HG03575 (cell line): ENCODE data around the gene DIP2C.
"Not testable (repeated sequence)": the region's sequence is repeated elsewhere in the genome, so short reads cannot be mapped to it uniquely, and the experiment has no call there.

Experiments
- ATAC-seq: cut with Tn5 transposase; IDR thresholded peaks from one replicate; pipeline ENCODE4 v1.9.1; 2021; ENCODE audit not compliant: unreplicated experiment, insufficient number of reproducible peaks, low FRiP score; ENCODE audit errors: extremely low read depth

DIP2C gene

DNA sequence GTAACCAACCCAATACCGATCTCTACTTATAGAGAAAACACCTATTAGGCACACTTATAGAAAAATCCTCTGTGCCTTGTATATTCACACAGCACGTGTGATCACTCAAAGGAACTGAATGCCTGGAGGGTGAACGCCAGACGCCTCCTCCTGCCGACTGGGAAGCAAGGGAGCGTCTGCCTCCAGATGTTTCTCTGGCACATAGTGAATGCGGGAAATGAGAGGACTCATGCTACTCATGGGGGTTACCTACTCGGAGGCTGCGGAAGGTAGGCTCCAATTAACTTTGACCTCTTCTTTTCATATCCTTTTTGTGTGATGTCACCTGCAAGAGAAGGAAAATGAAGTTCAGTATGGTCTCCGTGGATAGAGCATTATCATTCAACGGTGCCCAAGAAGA is 203.3 kb downstream of the DIP2C start:
- no peak for ATAC-seq

DNA sequence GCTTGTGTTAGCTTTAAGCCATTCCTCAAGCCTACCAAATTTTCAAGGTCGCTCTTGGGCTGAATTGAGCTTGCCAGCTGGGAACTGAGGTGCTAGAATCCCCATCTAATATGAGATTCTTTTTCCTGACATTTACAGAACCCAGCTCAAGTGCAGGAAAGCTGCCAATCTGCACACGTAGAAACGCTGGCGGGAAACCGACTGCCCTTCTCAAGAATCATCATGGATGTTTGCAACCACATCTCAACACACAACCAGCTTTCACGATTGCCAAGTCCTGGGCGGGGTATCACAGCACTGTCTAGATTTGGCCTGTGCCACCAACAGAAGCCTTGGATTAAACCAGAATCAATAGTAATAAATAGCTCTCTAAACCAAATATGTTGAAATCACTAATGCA is 203.7 kb downstream of the DIP2C start:
- ATAC-seq = no peak

DNA sequence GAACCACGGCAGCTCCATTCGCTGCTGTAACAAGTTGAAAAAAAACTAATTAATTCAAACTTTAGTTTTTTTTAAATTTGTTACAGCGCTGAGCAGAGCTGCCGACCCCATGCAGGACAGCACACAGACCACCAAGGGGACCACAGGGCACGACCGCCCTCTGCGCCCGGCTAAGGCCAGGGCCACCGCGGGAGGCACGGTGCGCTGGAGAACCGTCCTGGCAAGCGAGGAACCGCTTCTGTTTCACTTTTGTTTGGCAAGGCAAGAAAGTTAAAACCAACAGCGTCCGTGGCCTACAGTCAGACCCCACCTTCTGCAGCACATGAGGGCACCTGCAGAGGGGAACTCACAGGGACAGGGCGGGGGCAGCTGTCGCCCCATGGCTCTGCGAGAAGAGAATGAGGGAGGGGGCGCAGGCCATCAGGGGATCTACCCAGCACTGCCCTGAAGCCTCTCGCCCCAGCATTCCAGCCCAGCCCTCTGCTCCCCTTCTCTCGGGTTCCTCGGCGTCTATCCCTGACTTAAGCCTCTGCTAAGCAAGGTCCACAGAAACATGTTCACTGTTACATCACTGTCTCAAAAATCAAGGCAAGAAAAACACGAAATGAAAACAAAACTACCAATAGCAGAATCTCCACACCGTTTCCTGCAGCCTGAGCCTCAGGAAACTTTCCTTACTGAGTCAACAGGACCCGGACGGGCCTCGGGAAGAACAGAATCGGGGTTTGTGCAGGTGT is 204.4 kb downstream of the DIP2C start:
- ATAC-seq = no peak

DNA sequence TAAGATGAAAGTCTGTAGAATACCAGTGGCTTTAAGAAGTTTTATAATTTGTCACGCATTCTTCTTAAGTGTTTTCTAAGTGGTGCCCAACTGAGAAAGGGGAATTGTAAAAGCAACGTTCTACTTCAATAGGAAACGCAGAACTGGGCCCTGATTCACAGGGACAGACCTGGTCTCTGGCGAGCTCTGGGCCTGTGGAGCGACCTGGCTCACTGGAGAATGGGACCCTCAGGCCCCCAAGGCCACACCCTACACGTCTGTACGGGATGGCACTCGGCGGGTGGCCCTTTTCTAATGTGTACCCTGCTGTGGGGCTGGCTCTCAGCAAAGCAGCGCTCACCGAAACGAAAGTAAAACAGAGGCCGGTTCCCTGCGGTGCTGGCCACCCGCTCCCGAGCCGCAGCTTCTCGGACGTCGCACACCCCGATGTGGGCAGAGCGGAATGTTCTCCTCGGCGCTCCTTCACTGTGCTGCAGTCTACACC is 205.0 kb downstream of the DIP2C start:
- no peak for ATAC-seq

DNA sequence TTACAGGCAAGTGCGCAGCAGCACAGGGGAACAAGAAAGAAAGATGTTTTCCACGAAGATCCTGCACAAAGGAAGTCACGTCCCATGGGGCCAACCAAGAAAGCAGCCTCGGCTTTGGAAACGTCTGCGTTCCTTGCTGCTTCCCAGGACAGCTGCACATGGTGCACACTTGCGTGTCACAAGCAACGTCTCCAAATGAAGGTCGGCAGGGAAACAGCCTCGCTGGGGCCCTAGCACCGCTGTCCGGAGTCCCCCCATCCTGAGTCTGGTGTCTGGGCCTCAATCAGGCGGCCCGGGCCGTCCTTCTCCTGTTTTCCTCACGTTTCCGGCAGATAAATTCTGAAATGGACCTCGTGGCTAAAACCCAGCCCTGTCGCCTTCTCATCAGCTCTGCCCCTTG is 206.2 kb downstream of the DIP2C start:
- no peak for ATAC-seq

DNA sequence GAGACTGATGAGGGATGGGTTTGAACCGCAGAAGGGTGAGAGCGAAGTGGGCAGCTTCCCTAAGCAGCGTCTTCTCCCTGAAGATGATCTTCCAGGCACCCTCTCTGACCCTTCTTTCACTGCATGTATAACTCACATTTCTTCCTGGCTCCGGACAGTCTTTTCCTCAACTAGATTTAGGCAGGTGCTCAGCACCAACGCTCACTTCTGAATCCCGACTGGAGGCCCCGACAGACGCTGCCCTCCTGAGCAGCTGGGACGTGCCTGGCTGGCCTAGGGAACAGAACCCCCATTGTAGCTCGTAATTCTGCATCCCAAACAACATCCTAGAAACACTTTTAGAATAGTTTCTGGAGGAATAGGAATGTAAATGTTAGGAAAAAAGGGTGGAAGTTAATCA is 206.6 kb downstream of the DIP2C start:
- ATAC-seq = no peak

DNA sequence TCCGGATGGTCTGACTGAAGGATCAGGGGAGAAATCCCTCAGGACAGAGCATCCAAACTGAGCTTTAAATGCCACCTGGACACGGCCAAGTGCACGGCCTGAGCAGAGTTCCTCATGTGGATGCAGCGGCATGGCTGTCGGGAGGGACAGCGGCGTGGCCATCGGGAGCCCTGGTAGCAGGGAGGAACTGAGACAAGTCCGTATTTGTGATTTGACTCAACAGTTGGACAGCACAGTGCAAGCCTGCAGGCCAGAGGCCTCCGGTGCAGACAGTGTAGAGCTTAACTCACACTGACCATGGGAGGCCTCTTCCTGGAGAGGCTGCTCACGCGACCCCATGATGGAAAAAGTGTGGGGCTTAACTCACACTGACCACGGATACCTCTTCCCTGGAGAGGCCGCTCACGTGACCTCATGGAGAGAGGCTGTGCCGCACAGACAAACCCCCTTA is 207.4 kb downstream of the DIP2C start:
- no peak for ATAC-seq

DNA sequence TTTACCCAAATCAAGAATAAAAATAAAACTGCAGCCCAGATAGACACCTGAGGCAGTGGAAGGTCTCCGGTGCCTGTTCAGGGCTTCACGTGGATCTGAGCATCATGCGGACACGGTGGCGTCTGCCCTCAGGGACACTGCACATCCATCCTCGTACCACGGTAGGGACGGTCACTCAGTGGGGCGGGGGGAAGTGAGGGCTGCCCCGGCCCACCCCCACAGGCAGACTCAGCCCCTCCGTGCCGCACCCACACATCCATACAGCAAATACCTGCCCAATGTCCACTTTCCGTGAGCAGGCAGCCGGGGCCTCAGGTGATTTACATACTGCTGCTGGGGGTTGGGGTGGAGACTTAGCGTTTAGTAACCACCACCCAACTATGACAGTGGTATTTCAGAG is 207.8 kb downstream of the DIP2C start:
- ATAC-seq = no peak

DNA sequence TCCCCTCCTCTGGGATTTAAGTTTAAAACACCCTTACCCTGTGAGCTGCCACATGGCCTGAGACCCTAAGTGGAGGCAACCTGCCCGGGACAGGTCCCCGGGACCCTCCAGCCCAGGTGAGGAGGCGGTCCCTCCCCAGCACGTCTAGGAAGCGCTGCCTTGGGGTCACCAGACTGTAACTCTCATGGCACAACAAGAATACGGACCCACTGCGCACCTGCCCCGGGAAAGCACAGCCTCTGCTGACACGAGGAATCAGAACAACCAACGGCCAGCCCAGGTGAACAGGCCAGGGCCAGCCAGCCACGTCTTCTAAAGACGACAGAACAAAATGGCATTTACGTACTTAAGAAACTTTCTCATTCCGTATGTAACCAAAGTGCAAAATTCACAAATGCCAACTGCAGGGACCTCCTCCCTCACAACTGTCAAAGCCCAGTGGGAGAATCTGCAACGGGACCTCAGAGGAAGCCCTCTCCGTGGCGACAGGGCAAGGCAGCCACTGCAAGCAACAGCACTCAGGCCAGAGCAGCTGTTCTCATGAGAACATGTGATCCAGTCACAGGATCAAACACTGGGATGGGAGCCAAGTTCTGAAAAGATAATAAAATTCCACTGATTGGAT is 208.4 kb downstream of the DIP2C start:
- no peak for ATAC-seq

DNA sequence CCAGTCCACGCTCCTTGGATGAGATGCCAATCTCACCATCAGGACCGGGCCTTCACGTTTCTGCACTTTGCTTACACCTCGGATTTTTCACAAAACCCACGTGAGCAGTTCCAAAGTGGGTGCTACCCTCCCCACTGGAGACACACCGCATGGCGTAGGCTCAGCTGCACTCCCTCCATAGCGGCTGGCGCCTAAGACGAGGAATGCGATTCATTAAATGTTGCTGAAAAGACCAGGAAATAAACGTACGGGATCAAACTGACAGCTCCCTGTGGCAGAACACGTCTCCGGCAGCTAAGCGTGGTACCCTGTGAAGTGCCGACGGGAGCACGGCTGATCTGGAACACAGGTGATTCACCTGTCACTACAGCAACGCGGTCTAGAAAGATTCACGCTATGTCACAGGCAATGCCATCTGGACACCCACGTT is 209.0 kb downstream of the DIP2C start:
- ATAC-seq = no peak

DNA sequence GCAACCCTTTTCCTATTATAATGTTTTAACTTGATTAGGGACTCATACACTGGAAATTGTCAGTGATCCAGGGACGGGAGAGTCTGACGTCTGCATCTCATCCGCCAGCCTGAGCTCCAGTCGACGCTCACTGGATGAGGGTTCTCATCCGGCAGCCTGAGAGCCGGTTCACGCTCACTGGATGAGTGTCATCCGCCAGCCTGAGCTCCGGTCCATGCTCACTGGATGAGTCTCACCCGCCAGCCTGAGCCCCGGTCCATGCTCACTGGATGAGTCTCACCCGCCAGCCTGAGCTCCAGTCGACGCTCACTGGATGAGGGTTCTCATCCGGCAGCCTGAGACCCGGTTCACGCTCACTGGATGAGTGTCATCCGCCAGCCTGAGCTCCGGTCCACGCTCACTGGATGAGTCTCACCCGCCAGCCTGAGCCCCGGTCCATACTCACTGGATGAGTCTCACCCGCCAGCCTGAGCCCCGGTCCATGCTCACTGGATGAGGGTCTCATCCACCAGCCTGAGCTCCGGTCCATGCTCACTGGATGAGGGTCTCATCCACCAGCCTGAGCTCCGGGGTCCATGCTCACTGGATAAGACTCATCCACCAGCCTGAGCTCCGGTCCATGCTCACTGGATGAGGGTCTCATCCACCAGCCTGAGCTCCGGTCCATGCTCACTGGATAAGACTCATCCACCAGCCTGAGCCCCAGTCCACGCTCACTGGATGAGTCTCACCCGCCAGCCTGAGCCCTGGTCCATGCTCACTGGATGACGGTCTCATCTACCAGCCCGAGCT is 209.6 kb downstream of the DIP2C start:
- not testable (repeated sequence) for ATAC-seq

DNA sequence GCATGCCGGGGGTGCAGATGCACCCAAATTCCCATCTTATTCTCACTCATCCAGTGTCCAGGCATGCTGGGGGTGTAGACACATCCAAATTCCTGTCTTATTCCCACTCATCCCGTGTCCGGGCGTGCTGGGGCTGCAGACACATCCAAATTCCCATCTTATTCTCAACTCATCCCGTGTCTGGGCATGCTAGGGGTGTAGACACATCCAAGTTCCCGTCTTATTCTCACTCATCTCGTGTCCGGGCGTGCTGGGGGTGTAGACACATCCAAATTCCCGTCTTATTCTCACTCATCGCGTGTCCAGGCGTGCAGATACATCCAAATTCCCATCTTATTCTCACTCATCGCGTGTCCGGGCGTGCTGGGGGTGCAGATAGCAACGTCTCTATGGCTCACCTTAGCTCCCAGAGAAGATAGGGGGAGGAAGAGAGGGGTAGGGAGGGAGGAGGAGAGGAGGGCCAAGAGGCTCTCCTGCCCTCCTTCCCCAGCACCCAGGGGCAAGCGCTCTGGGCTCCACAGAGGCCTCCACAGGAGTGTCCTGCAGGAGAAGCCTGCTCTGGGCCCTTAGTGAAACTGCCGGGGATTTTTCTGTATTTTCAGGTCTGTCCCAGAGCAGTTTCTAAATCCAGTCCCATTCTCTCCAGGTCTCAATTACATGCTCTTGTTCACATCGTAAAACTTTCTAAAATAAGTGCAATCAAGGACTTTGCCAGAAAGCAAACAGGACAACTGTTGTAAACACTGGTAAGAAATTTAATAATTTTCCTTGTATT is 210.8 kb downstream of the DIP2C start:
- no peak for ATAC-seq

DNA sequence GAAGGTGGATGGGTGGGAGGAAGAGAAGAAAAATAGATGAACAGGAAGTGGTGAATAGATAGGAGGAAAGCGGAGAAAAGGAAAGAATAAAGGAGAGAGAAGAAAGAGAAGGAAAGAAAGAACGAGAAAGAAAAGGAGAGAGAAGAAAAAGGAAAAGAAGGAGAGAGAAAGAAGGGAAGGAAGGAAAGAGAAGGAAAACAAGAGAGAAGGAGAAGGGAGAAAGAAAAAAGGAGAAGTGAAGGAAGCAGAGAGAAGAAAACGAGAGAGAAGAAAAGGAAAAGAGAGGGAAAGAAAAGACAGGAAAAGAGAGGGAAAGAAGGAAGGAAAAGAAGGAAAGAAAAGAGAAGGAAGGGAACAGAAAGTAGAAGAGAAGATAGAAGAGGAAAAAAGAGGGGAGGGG is 211.8 kb downstream of the DIP2C start:
- ATAC-seq = no peak

DNA sequence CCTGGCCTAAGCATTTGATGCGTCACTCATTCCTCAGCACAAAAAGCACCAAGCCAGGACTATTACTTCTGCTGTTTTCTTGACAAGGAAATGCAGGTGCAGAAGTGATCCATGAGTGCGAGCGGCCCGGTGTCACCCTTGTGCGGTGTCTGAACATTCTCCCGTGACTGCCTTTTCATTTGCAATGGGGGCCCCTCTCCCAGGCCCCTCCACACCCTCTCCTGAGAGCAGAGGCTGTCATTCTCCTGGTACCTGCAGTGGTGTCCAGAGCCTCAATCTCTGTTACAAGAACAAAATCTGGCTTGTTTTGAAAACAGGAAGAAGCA is 213.1 kb downstream of the DIP2C start:
- no peak for ATAC-seq

DNA sequence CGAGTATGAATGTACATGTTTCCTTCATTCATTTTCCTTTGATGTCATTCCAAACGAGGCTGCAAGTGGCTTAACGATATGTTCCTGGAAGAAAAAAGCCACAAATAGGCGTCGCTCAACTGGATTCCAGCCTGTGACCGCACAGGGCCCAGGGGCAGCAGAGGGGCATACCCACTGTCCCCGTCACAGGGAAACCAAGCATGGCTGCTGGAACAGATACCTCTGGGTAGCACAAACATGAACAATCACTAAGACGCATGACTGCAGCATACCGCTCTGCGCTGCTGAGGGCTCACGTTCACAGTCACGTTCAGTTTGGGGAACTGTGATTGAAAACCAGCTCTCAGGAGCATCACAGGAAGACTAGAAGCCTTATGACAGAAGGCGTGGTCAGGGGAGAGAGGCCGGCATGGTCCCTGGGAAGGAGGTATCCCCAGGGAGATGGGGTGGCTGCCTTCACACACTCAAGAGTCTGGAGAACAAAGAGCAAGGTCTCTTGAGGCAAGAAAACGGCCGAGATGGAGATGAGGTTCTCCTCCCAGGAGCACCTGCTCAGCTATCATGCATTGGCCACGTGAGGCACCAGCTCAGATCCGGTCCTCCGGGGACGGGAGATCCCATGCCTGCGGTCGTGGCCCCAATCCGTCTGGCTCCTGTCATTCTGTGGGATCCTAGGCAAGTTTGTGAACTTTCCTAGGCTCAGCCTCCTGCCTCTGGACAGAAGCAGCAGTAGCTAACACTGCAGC is 213.6 kb downstream of the DIP2C start:
- ATAC-seq = no peak

DNA sequence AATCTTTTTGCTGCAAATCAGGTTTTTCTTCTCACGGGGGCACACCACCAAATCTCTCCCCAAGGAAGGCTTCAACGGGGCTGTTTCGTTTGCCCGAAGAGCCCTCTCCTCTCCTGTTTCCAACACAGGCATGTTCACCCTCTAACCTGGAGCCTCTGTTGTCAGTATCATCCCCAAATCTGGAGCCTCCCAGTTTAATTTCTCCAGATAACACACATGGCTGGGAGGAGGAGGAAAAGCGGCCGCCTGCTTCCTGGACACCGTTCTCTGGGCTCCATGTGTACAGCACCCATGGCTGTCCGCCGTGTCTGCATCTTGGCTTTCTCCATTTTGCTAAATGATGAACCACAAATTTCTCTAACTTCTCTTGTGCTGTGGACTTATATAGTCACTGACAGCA is 214.5 kb downstream of the DIP2C start:
- ATAC-seq = no peak

DNA sequence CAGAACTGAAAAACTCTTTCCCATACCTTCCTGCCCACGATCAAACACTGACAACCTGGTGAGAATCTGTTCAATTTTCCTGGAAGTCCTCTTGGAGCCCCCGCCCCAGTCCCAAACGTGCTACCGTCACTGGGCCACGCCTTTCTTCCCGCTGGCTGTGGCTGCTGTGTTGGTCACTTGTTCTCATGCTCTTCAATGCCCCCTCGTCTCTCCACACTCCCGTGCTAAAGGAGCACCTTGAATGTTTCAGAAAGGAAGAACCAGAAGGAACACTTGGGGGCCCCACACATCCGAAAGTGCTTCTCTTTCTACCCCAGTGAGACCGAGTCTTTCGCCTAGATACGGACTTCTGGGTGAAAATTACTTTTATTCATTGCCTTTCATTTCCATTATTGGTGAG is 215.1 kb downstream of the DIP2C start:
- ATAC-seq = no peak

DNA sequence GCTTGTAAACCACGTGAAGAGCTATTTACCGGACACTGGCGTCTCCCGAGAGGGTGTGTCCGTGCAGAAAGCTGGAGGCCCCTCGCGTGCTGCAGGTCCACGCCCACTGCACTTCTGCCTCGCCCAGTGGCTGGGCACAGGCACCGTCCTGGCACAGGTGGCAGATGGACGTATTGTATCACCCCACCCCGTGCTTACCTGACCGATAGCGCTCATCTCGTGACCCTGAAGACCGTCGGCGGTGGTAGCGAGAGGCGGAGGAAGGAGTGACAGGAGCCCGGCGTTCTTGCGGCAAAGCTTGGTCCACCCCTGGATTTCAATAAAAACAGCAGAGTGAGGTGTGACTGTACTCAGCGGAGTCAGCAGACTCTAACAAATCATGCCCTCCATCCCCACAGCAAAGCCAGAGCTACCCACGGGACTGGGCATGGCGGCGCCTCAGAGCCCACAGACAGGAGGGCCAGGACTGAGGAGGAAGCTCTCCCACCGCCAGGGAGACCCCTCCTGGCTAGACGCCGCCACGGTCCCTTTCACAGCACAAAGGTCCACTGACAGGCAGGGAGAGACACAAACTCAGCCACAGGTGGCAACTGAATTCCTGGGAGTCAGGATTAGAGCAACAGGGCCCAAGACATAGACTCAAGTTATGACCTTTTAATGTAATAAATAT is 217.1 kb downstream of the DIP2C start:
- ATAC-seq = no peak
